ENCODE data around the gene NR4A1.

Gene NR4A1

GRCh38 chr12:52035190-52035589 lies 16.1 kb upstream of the NR4A1 start:
- in situ Hi-C loops (cut with HindIII; ENCODE audit: low pct_ligation_motif_present, low pct_unique_long_range_greater_than_20kb, low sequenced_read_pairs), result no loop called here
- no peak for DNase-seq

GRCh38 chr12:52035926-52036325 lies 15.3 kb upstream of the NR4A1 start:
- DNase-seq, result no peak
- in situ Hi-C loops (cut with HindIII; ENCODE audit: low pct_ligation_motif_present, low pct_unique_long_range_greater_than_20kb, low sequenced_read_pairs), result no loop called here

GRCh38 chr12:52036587-52037171 lies 14.6 kb upstream of the NR4A1 start:
- in situ Hi-C loops (cut with HindIII; ENCODE audit: low pct_ligation_motif_present, low pct_unique_long_range_greater_than_20kb, low sequenced_read_pairs), result no loop called here
- DNase-seq, result peak; percentile 83

- in situ Hi-C loops (cut with HindIII; ENCODE audit: low pct_ligation_motif_present, low pct_unique_long_range_greater_than_20kb, low sequenced_read_pairs), result no loop called here
Measured at GRCh38 chr12:52037248-52037861, 13.9 kb upstream of the NR4A1 start.

GRCh38 chr12:52038447-52038846 lies 12.8 kb upstream of the NR4A1 start:
- no peak for DNase-seq
- in situ Hi-C loops (cut with HindIII; ENCODE audit: low pct_ligation_motif_present, low pct_unique_long_range_greater_than_20kb, low sequenced_read_pairs), result no loop called here

More at GRCh38 chr12:52037248-52037861, 13.9 kb upstream of the NR4A1 start:
- peak; percentile 59 for DNase-seq

GRCh38 chr12:52041035-52041434 lies 10.2 kb upstream of the NR4A1 start:
- in situ Hi-C loops (cut with HindIII; ENCODE audit: low pct_ligation_motif_present, low pct_unique_long_range_greater_than_20kb, low sequenced_read_pairs), result no loop called here
- no peak for DNase-seq

- in situ Hi-C loops (cut with HindIII; ENCODE audit: low pct_ligation_motif_present, low pct_unique_long_range_greater_than_20kb, low sequenced_read_pairs), result no loop called here
- peak; percentile 25 for DNase-seq
Measured at GRCh38 chr12:52041695-52042123, 9.5 kb upstream of the NR4A1 start.

GRCh38 chr12:52042706-52043385 lies 8.4 kb upstream of the NR4A1 start:
- no peak for DNase-seq
- in situ Hi-C loops (cut with HindIII; ENCODE audit: low pct_ligation_motif_present, low pct_unique_long_range_greater_than_20kb, low sequenced_read_pairs), result no loop called here

- in situ Hi-C loops (cut with HindIII; ENCODE audit: low pct_ligation_motif_present, low pct_unique_long_range_greater_than_20kb, low sequenced_read_pairs), result no loop called here
- no peak for DNase-seq
Measured at GRCh38 chr12:52043386-52044212, 7.6 kb upstream of the NR4A1 start.

GRCh38 chr12:52044292-52044983 lies 6.8 kb upstream of the NR4A1 start:
- no peak for DNase-seq
- in situ Hi-C loops (cut with HindIII; ENCODE audit: low pct_ligation_motif_present, low pct_unique_long_range_greater_than_20kb, low sequenced_read_pairs), result no loop called here

- in situ Hi-C loops (cut with HindIII; ENCODE audit: low pct_ligation_motif_present, low pct_unique_long_range_greater_than_20kb, low sequenced_read_pairs), result no loop called here
Measured at GRCh38 chr12:52045794-52046199, 5.4 kb upstream of the NR4A1 start.

GRCh38 chr12:52046859-52047258 lies 4.4 kb upstream of the NR4A1 start:
- DNase-seq, result no peak
- in situ Hi-C loops (cut with HindIII; ENCODE audit: low pct_ligation_motif_present, low pct_unique_long_range_greater_than_20kb, low sequenced_read_pairs), result no loop called here

More at GRCh38 chr12:52045794-52046199, 5.4 kb upstream of the NR4A1 start:
- DNase-seq, result no peak

GRCh38 chr12:52049286-52049685 lies 2.0 kb upstream of the NR4A1 start:
- in situ Hi-C loops (cut with HindIII; ENCODE audit: low pct_ligation_motif_present, low pct_unique_long_range_greater_than_20kb, low sequenced_read_pairs), result no loop called here

GRCh38 chr12:52049688-52050087 lies 1.6 kb upstream of the NR4A1 start:
- no peak for DNase-seq
- in situ Hi-C loops (cut with HindIII; ENCODE audit: low pct_ligation_motif_present, low pct_unique_long_range_greater_than_20kb, low sequenced_read_pairs), result no loop called here

More at GRCh38 chr12:52049286-52049685, 2.0 kb upstream of the NR4A1 start:
- DNase-seq, result no peak

- in situ Hi-C loops (cut with HindIII; ENCODE audit: low pct_ligation_motif_present, low pct_unique_long_range_greater_than_20kb, low sequenced_read_pairs), result no loop called here
Measured at GRCh38 chr12:52050116-52050757, 1.0 kb upstream of the NR4A1 start.

GRCh38 chr12:52052468-52053186 lies 1.4 kb downstream of the NR4A1 start:
- DNase-seq, result no peak
- in situ Hi-C loops (cut with HindIII; ENCODE audit: low pct_ligation_motif_present, low pct_unique_long_range_greater_than_20kb, low sequenced_read_pairs), result no loop called here

More at GRCh38 chr12:52050116-52050757, 1.0 kb upstream of the NR4A1 start:
- no peak for DNase-seq

GRCh38 chr12:52053536-52054209 lies 2.4 kb downstream of the NR4A1 start:
- DNase-seq, result no peak
- in situ Hi-C loops (cut with HindIII; ENCODE audit: low pct_ligation_motif_present, low pct_unique_long_range_greater_than_20kb, low sequenced_read_pairs), result no loop called here
